ENCODE results near the gene MSRB1. TPM values are rescaled to one million over a fixed set of nuclear protein-coding genes. Genes with fewer than 3 reads are reported as not detected.

The MSRB1 gene
- total and polyA plus RNA-seq, 2 of the 13 experiments (the other 11 are each of a cell fraction or from before 2014, with no cell fraction given), result 32.1 to 75.4 TPM

DNA sequence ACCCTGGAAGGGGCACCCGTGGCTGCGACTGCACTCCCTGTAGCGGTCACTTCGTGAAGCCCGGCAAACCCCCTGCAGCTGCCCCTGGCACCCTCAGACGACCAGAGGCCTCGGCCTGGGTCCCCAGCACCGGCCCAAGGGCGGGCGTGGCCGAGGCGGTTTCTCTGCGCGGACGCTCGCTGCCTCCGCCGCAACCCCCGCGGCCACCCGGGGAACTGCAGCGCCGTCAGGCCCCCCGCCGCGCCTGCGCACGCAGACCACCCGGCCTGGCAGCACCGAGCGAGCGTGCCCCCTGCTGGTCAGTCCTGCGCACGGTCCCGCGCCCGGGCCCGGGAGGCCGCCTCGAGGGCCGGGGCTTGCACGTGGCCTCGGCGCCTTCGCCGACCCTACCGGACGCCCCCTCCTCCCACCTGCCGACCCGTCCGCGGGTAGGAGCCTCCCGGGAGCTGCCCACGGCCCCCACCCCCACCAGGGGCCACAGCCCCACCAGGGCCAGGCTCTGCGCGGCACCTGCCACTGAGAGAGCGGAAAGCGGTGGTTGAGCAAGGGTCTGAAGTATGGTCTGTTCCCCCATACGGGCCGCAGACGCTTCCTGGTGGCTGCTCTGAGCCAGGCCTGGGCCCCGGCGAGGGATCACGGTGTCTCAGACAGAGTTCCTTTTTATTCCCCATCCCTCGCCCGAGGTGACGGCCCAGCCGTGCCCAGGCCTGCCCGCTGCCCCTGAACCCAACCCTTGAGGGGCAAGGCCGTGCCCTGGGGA lies 13.2 kb downstream of the MSRB1 start (continued):
- TF ChIP-seq ZMYM4 (CRISPR knock-in tag; IDR thresholded peaks at IDR 0.05) (0 out of 2 replicates have a peak, but pooled peaks have one; percentile 71), CREM (IDR thresholded peaks at IDR 0.05) (no peak), CREM (CRISPR knock-in tag; IDR thresholded peaks at IDR 0.05) (no peak), USF2 (IDR thresholded peaks at IDR 0.05; ENCODE audit: low read depth, low read length) (no peak), USF2 (CRISPR knock-in tag; IDR thresholded peaks at IDR 0.05; ENCODE audit: borderline replicate concordance) (no peak), ZNF674 (CRISPR knock-in tag; IDR thresholded peaks at IDR 0.05; ENCODE audit: low read depth) (no peak), CBX1 (IDR thresholded peaks at IDR 0.05; ENCODE audit: low read depth) (no peak), THAP7 (CRISPR knock-in tag; IDR thresholded peaks at IDR 0.05) (peak; percentile 67; the same call in 1 of the 2 replicates), HHEX (CRISPR knock-in tag; IDR thresholded peaks at IDR 0.05) (no peak), NFIC (IDR thresholded peaks at IDR 0.05; ENCODE audit: low read length) (no peak), ZNF180 (CRISPR knock-in tag; IDR thresholded peaks at IDR 0.05; ENCODE audit: borderline replicate concordance, low read depth) (no peak), TBL1XR1 (IDR thresholded peaks at IDR 0.05; ENCODE audit: borderline replicate concordance, low read length, partially characterized antibody) (no peak), TFDP2 (CRISPR knock-in tag; IDR thresholded peaks at IDR 0.05) (peak; percentile 92), ZNF678 (CRISPR knock-in tag; IDR thresholded peaks at IDR 0.05) (peak; percentile 90), RORA (CRISPR knock-in tag; IDR thresholded peaks at IDR 0.05) (no peak), SIN3B (IDR thresholded peaks at IDR 0.05; ENCODE audit: low read length) (no peak), PHF8 (CRISPR knock-in tag; IDR thresholded peaks at IDR 0.05) (peak; percentile 67; the same call in 1 of the 2 replicates), ZNF816 (CRISPR knock-in tag; IDR thresholded peaks at IDR 0.05; ENCODE audit: borderline replicate concordance) (peak; percentile 63; the same call in 1 of the 2 replicates), ZFYVE20 (CRISPR knock-in tag; IDR thresholded peaks at IDR 0.05; ENCODE audit: borderline replicate concordance, low read depth) (0 out of 2 replicates have a peak, but pooled peaks have one; percentile 21), MED1 (CRISPR knock-in tag; IDR thresholded peaks at IDR 0.05) (peak; percentile 74), TCF7 (IDR thresholded peaks at IDR 0.05; ENCODE audit: low read depth) (no peak), ZSCAN12 (CRISPR knock-in tag; IDR thresholded peaks at IDR 0.05) (no peak)
- TF ChIP-seq, protein P1, sequence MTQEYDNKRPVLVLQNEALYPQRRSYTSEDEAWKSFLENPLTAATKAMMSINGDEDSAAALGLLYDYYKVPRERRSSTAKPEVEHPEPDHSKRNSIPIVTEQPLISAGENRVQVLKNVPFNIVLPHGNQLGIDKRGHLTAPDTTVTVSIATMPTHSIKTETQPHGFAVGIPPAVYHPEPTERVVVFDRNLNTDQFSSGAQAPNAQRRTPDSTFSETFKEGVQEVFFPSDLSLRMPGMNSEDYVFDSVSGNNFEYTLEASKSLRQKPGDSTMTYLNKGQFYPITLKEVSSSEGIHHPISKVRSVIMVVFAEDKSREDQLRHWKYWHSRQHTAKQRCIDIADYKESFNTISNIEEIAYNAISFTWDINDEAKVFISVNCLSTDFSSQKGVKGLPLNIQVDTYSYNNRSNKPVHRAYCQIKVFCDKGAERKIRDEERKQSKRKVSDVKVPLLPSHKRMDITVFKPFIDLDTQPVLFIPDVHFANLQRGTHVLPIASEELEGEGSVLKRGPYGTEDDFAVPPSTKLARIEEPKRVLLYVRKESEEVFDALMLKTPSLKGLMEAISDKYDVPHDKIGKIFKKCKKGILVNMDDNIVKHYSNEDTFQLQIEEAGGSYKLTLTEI (CRISPR knock-in tag; conservative IDR thresholded peaks at IDR 0.05), result no peak
- TF ChIP-seq, protein P2, sequence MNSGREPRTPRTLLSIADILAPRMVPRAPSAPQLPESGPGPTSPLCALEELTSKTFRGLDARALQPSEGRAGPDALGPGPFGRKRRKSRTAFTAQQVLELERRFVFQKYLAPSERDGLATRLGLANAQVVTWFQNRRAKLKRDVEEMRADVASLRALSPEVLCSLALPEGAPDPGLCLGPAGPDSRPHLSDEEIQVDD (CRISPR knock-in tag; IDR thresholded peaks at IDR 0.05; ENCODE audit: borderline replicate concordance), result peak; percentile 76; the same call in 1 of the 2 replicates

Measured in HepG2 (cell line).